Kidney (tissue), 14 donors: ENCODE results near the gene PPP1R1A. TPM values are rescaled to one million over a fixed set of nuclear protein-coding genes. Genes with fewer than 3 reads are reported as not detected.
A peak's percentile ranks its signal among the peaks of the same experiment; 100 is the strongest.

Experiments
- DNase-seq, 5 donors: peaks; one replicate each; pipeline ENCODE4 v3.0.0-alpha.2; 2013 to 2020
- FAIRE-seq: peaks from 2 replicates; lab custom pipeline; 2012; peaks lifted over from hg19 to GRCh38; lab: Jason Lieb, UNC
- H3K27ac ChIP-seq, 2 donors: one replicate each; pipeline ENCODE4 v1.7.0; 2013; ENCODE audit warnings: low read depth in 2 of 2, low read length in 2 of 2, inconsistent platforms in 1 of 2
- H3K27me3 ChIP-seq: one replicate; pipeline ENCODE4 v1.7.1; 2013; ENCODE audit warnings: low read length, inconsistent platforms; ENCODE audit not compliant: control insufficient read depth, insufficient read depth
- H3K36me3 ChIP-seq, 3 donors: one replicate each; pipeline versions ENCODE4 v1.7.0 to v1.7.1; 2013; ENCODE audit warnings: low read length in 3 of 3, control low read depth in 1 of 3, inconsistent platforms in 1 of 3; ENCODE audit not compliant: insufficient read depth in 3 of 3, control insufficient read depth in 2 of 3
- H3K4me1 ChIP-seq, 3 donors: one replicate each; pipeline versions ENCODE4 v1.7.0 to v1.7.1; 2013; ENCODE audit warnings: low read length in 3 of 3, inconsistent platforms in 1 of 3, low read depth in 1 of 3; ENCODE audit not compliant: control insufficient read depth in 2 of 3, insufficient read depth in 2 of 3
- H3K4me3 ChIP-seq, 3 donors: one replicate each; pipeline versions ENCODE4 v1.7.0 to v1.8.1; 2013; ENCODE audit warnings: low read length in 3 of 3, control low read depth in 1 of 3, inconsistent platforms in 1 of 3
- H3K9ac ChIP-seq, 3 donors: one replicate each; pipeline versions ENCODE4 v1.7.0 to v1.7.1; 2013; ENCODE audit warnings: low read length in 3 of 3, control low read depth in 1 of 3, inconsistent platforms in 1 of 3
- H3K9me3 ChIP-seq, 3 donors: one replicate each; pipeline versions ENCODE4 v1.7.0 to v1.7.1; 2013; ENCODE audit warnings: low read length in 3 of 3, control low read depth in 1 of 3, inconsistent platforms in 1 of 3; ENCODE audit not compliant: control insufficient read depth in 2 of 3, insufficient read depth in 1 of 3
- CTCF ChIP-seq: IDR thresholded peaks from 3 replicates; pipeline ENCODE4 v1.5.1; 2012; ENCODE audit warnings: mild to moderate bottlenecking, moderate library complexity, borderline replicate concordance; ENCODE audit not compliant: insufficient read depth; ENCODE audit errors: extremely low read depth
- intact Hi-C: fragments of 100-400 bp; cut with DNase I; formaldehyde crosslinking; loops from one replicate; pipeline ENCODE4 v1.11.1; 2022
- polyA plus RNA-seq: library from polyadenylated mRNA; stranded (reverse); fragments of 350-450 nt; fragmentation: Illumina TruSeq; extraction: RNeasy Lipid Tissue Mini Kit (QIAGEN cat#74804); gene quantifications from one replicate; pipeline ENCODE4 v1.2.3, GENCODE V29; 2014; ENCODE audit warnings: low read depth, low replicate concordance; ENCODE audit not compliant: insufficient read depth
- total RNA-seq: library from RNA; stranded (reverse); fragmentation: NEBNext Ultra II Directional; extraction: Animal tissue kit (Norgen Biotek cat#: 25700); gene quantifications from one replicate; pipeline ENCODE4 v1.2.1, GENCODE V29; 2021
- donor health status: control.
- donor health status: control.
- donor health status: control.
- donor health status: control.
- donor health status: control.
- donor health status: DM: yes; HTN: yes; CAD: no.
- donor health status: Normal renal cell carcinoma (clear cell type).

PPP1R1A gene
- total and polyA plus RNA-seq, 2 donors from 2014 or later: 128 to 217 TPM

GRCh38 chr12:54566792-54567191, 21.7 kb downstream of the PPP1R1A start:
- Histone ChIP-seq H3K27ac (no peak overlapping the region), H3K4me1 (peaks cover 0 to 3% (median 0%) of the 10 kb centered on the region in 3 donors), H3K9ac (no peak overlapping the region), H3K9me3 (no peaks in the 10 kb centered on the region), H3K4me3 (no peak overlapping the region), H3K36me3 (no peaks in the 10 kb centered on the region), H3K27me3 (no peaks in the 10 kb centered on the region)
- no peak for TF ChIP-seq CTCF
- FAIRE-seq (no peak), DNase-seq (no peak)
- intact Hi-C loops: no loop called here

- no peaks in the 10 kb centered on the region for H3K36me3 ChIP-seq
- intact Hi-C loops: no loop called here
- no peak overlapping the region for H3K4me3 ChIP-seq
- no peak overlapping the region for H3K9ac ChIP-seq
- no peak for FAIRE-seq
- no peaks in the 10 kb centered on the region for H3K27me3 ChIP-seq
- DNase-seq: peak in 4 of 5 donors; percentile 32 to 69 (median 59)
- TF ChIP-seq CTCF: no peak
- H3K27ac ChIP-seq: no peak overlapping the region
- peaks cover 0 to 3% (median 0%) of the 10 kb centered on the region in 3 donors for H3K4me1 ChIP-seq
- H3K9me3 ChIP-seq: no peaks in the 10 kb centered on the region
Observed at GRCh38 chr12:54565986-54566544, 22.4 kb downstream of the PPP1R1A start.

GRCh38 chr12:54565310-54565985, 23.0 kb downstream of the PPP1R1A start:
- no peak for TF ChIP-seq CTCF
- no peak for FAIRE-seq
- Histone ChIP-seq H3K9ac (no peak overlapping the region), H3K4me1 (peaks cover 0 to 3% (median 0%) of the 10 kb centered on the region in 3 donors), H3K4me3 (no peak overlapping the region), H3K27ac (no peak overlapping the region), H3K9me3 (no peaks in the 10 kb centered on the region), H3K27me3 (no peaks in the 10 kb centered on the region), H3K36me3 (no peaks in the 10 kb centered on the region)
- intact Hi-C loops: no loop called here
- peak in 1 of 5 donors; percentile 48 for DNase-seq
